ENCODE measurements around the gene NFIA.

NFIA gene

DNA sequence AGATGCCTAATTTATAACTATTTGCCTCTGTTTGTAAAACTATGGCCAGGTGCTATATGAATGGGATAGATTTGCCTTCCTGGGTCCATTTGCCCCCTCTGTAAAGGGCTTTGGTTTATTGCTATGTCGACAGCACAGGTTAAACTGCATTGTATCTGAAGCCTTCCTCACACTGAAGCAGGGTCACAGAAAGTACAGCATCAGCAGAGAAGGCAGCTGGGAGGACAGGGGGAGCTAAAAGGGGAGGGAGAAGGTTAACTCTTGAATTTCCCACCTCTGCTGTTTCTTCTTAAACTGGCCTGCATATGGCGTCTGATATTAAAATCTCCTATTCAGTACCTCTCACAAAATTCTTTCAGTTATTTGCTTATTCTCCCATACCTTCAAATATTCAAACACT is 345.1 kb downstream of the NFIA start:
- no peak overlapping the region for H3K4me2 ChIP-seq
- no peak overlapping the region for H3K4me3 ChIP-seq
- H3K9ac ChIP-seq: no peak overlapping the region
- H3K27me3 ChIP-seq: no peaks in the 10 kb centered on the region
- H3K9me3 ChIP-seq (replicated peaks in 1 of 11): no peaks in the 10 kb centered on the region
- no peaks in the 10 kb centered on the region for H4K20me1 ChIP-seq
- no peak overlapping the region for H3K27ac ChIP-seq
- TF ChIP-seq Cebpa-rat (IDR thresholded peaks at IDR 0.05): no peak
- H3K4me1 ChIP-seq: 0 out of 20 replicates have a peak, but pooled peaks cover 0 to 4% (median 0%) of the 10 kb centered on the region in 10 experiments
- no peaks in the 10 kb centered on the region for H3K36me3 ChIP-seq

DNA sequence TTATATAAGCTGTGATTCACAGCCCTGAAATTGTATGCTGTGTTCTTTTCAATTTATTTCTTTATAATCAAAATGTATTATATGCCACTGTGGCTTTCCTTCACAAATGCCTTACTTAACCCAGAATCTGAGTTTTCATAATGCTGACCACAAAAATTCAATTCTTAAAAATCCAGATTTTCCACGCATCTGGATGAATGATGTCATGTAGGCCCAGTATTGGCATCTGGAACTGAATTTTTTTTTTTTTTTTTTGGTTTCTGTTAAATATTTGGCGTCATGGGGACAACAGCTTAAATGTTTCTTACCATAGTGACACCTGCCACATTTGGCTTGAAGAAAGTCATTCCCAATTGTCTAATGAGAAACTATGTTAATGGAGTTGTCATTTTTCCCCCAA is 345.8 kb downstream of the NFIA start:
- TF ChIP-seq Cebpa-rat (IDR thresholded peaks at IDR 0.05): no peak

DNA sequence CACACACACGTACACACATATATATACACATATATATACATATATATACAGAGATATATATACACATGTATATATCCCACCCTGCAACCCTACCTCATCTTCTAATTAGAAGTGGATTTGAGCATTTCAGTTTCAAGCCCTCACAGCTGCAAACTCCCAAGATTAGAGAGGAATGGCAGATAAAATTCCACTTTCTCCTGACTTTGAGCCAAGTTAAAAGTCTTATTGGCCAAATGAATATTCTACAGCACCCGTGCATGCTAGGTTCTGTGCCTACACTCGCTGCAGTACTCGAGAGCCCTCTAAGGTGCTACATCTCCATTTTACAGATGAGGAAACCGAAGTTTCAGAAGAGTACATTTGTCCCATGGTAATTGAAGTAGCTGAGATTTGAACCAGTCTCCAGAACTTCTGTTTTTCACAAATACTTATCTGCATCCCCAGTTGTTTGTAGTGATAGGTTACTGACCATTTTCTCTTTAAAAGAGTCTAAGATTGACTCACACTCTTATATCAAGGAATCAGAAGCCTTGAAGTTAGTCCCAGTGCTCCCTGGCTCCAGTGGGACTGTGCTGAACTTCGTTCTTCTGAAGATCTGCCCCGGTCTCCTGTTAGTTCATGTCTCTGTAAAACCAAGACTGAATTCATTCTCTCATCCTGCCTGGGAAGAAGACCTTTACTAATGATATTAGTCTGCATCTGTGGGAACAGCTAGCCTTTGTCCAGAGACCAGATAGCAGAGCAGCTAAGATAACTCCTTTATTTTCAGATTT is 350.4 kb downstream of the NFIA start:
- Histone ChIP-seq H3K4me1 (no peaks in the 10 kb centered on the region), H3K36me3 (no peaks in the 10 kb centered on the region), H3K27ac (no peak overlapping the region), H3K9ac (no peak overlapping the region), H3K4me3 (no peak overlapping the region), H3K9me3 (replicated peaks in 1 of 11) (no peaks in the 10 kb centered on the region), H4K20me1 (no peaks in the 10 kb centered on the region), H3K4me2 (no peak overlapping the region), H3K27me3 (no peaks in the 10 kb centered on the region)
- TF ChIP-seq Cebpa-rat (IDR thresholded peaks at IDR 0.05): no peak

More for the DNA sequence above, 345.8 kb downstream of the NFIA start:
- H3K4me2 ChIP-seq: no peak overlapping the region
- H3K9ac ChIP-seq: no peak overlapping the region
- H4K20me1 ChIP-seq: no peaks in the 10 kb centered on the region
- no peak overlapping the region for H3K27ac ChIP-seq
- H3K27me3 ChIP-seq: no peaks in the 10 kb centered on the region
- 0 out of 20 replicates have a peak, but pooled peaks cover 0 to 4% (median 0%) of the 10 kb centered on the region in 10 experiments for H3K4me1 ChIP-seq
- H3K36me3 ChIP-seq: no peaks in the 10 kb centered on the region
- H3K4me3 ChIP-seq: no peak overlapping the region
- H3K9me3 ChIP-seq (replicated peaks in 1 of 11): no peaks in the 10 kb centered on the region

DNA sequence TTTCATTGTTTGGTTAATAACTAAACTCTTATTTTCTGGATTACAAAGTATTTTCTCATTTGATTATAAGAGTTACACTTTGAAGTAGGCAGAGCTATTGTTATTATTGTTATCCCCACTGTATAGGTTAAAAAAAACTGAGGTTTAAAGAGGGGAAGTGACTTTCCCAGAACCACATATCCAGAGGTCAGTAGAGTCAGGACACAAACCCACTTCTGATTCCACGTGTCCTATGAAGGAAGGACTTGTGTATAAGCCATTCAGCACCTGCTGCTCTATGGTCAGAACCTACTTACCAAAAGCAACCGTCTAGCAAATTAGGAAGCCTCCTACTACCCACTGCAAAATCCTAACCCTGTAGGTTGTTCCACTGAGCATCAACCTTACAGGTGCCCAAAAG is 351.3 kb downstream of the NFIA start:
- no peaks in the 10 kb centered on the region for H4K20me1 ChIP-seq
- H3K9me3 ChIP-seq (replicated peaks in 1 of 11): no peaks in the 10 kb centered on the region
- no peak overlapping the region for H3K4me2 ChIP-seq
- H3K27me3 ChIP-seq: no peaks in the 10 kb centered on the region
- H3K27ac ChIP-seq: no peak overlapping the region
- TF ChIP-seq Cebpa-rat (IDR thresholded peaks at IDR 0.05): no peak
- H3K9ac ChIP-seq: no peak overlapping the region
- H3K4me1 ChIP-seq: no peaks in the 10 kb centered on the region
- H3K4me3 ChIP-seq: no peak overlapping the region
- no peaks in the 10 kb centered on the region for H3K36me3 ChIP-seq

DNA sequence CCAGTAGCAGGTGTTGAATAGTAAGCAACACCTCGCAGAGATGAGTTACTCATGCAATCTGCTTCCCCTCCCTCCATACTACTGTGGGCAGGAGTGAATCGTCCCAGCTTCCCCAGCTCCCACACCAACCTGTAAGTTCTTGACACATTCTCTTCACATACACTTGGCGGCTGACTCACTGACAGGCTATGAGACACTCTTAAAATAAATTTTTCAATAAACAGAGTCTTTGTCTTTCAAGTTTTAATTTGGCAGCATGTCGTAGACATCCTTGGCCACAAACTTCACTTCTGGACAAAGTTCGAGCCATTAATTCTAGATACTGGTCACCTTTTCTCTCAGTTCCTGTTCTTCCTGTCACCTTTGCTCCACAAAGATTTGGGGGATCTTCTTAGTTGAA is 351.9 kb downstream of the NFIA start:
- Histone ChIP-seq H4K20me1 (no peaks in the 10 kb centered on the region), H3K36me3 (no peaks in the 10 kb centered on the region), H3K9ac (no peak overlapping the region), H3K9me3 (replicated peaks in 1 of 11) (no peaks in the 10 kb centered on the region), H3K27me3 (no peaks in the 10 kb centered on the region), H3K4me1 (no peaks in the 10 kb centered on the region), H3K4me3 (no peak overlapping the region), H3K27ac (no peak overlapping the region), H3K4me2 (no peak overlapping the region)
- no peak for TF ChIP-seq Cebpa-rat (IDR thresholded peaks at IDR 0.05)

DNA sequence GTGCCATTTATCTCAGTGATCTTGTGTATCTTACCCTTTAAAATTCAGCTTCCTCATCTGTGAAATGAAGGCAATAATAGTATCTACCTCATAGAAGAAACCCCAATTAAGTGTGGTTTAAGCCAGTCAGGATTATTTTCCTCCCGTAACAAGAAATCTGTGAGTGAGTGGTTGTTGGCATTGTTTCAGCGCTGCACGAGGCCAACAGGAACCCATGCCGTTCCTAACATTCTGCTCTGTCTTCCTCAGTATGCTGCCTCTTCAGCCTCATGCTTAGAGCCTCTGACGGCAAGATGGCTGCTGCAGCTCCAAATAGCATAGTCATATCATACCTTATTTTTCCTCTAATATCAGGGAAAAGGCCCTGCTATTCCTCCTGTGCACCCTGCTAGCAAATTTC is 352.9 kb downstream of the NFIA start:
- Histone ChIP-seq H3K27ac (no peak overlapping the region), H3K9ac (no peak overlapping the region), H3K4me2 (no peak overlapping the region), H3K27me3 (no peaks in the 10 kb centered on the region), H3K4me3 (no peak overlapping the region), H4K20me1 (no peaks in the 10 kb centered on the region), H3K4me1 (no peaks in the 10 kb centered on the region), H3K36me3 (no peaks in the 10 kb centered on the region), H3K9me3 (replicated peaks in 1 of 11) (no peaks in the 10 kb centered on the region)
- TF ChIP-seq Cebpa-rat (IDR thresholded peaks at IDR 0.05): no peak

DNA sequence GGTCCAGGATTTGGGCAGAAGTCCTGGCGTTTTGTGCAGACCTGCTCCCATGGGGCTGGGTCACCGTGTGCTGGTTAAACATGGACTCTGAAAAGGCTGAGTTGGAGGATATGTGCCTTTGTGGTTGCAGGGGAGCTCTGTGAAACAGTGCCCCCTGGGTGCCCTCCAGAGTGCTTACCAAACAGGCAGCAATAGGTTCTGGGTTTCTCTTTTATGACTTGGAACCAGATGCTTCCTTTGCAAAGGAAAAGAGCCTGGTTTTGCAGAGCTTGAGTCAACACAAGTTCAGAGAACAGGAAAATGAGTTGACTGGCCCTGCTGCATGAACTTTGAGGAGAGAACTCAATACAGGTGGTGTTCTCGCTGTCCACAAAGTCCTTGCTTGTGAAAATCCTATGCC is 353.7 kb downstream of the NFIA start:
- Histone ChIP-seq H3K9me3 (replicated peaks in 1 of 11) (no peaks in the 10 kb centered on the region), H3K27ac (no peak overlapping the region), H4K20me1 (no peaks in the 10 kb centered on the region), H3K4me3 (no peak overlapping the region), H3K4me2 (no peak overlapping the region), H3K4me1 (no peaks in the 10 kb centered on the region), H3K36me3 (no peaks in the 10 kb centered on the region), H3K9ac (no peak overlapping the region), H3K27me3 (no peaks in the 10 kb centered on the region)
- TF ChIP-seq Cebpa-rat (IDR thresholded peaks at IDR 0.05): no peak

DNA sequence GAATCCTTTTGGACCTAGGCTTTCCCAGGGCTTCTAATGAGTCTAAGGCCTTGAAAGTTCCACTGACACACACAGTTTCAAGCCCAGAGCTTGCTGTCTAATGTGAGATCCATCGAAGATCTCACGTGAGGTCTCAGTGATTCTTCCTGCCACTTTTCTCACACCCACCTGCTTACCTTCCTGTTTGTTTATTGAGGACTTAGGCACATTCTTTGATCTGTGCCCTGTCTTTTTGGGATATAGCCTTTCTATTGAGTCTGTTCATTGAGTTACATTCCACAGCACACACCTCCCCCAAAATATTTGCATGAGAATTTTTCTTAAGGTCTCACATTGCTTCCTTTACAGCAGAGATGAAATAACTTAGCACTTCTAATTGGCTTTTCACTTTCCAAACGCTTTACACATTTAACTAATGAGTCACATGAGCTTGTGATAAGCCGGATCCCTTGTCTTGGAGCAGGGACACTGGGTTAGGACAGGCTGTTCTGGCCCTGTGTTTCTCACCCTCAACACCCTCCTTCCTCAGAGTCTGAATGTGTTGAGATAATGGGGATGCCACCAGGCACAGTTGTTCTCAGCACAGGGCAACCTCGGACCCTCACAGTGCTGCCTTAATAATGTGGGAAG is 354.2 kb downstream of the NFIA start:
- no peak overlapping the region for H3K4me2 ChIP-seq
- H3K27ac ChIP-seq: no peak overlapping the region
- H3K4me3 ChIP-seq: no peak overlapping the region
- no peak overlapping the region for H3K9ac ChIP-seq
- H3K36me3 ChIP-seq: no peaks in the 10 kb centered on the region
- H4K20me1 ChIP-seq: no peaks in the 10 kb centered on the region
- no peaks in the 10 kb centered on the region for H3K9me3 ChIP-seq (replicated peaks in 1 of 11)
- no peak for TF ChIP-seq Cebpa-rat (IDR thresholded peaks at IDR 0.05)
- H3K27me3 ChIP-seq: no peaks in the 10 kb centered on the region
- H3K4me1 ChIP-seq: no peaks in the 10 kb centered on the region

DNA sequence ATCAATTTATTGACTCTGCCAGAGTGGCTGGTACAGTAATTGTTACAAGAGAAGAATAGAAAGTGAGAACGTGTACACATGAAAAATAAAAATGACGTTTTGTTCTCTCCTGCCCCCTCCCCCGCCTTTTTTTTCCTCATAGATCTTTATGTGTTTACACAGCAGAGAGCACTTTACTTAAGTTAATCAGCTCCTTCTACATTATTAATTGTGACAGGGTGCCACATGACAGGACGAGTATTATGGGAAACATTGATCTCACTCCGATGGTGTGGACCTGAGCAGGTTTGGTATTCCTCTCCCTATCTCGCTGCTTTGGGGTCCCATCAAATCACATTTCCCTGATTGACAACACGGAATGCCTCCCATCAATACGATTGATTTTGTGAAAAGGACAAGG is 356.9 kb downstream of the NFIA start:
- no peak overlapping the region for H3K9ac ChIP-seq
- no peaks in the 10 kb centered on the region for H3K36me3 ChIP-seq
- no peaks in the 10 kb centered on the region for H3K4me1 ChIP-seq
- no peak overlapping the region for H3K4me2 ChIP-seq
- H3K27ac ChIP-seq: no peak overlapping the region
- TF ChIP-seq Cebpa-rat (IDR thresholded peaks at IDR 0.05): no peak
- H3K27me3 ChIP-seq: no peaks in the 10 kb centered on the region
- no peaks in the 10 kb centered on the region for H3K9me3 ChIP-seq (replicated peaks in 1 of 11)
- no peak overlapping the region for H3K4me3 ChIP-seq
- no peaks in the 10 kb centered on the region for H4K20me1 ChIP-seq

DNA sequence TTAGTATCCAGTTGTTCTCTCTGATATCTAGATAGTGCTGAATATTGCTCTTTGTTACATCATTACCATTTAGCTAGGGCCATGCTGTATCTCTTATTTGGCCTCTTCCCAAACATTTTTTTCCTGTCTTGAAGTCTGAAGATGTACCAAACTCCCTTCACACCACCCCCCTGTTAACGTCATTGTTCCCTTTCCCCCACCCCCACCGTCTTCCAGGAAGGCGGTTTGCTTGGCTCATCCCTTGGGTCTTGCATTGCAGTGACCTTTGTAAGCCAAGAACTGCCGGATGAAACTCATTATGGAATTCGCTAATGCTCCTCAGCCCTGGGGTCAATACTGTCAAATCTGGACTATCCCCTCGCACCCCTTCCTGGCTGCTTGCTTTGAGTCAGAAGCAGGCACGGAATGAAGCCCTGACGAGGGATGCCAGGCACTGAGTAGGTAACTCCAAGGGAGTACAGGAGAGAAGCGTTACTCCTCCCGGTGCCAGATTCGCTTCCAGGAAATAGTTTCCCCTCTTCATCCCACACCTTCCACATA is 359.4 kb downstream of the NFIA start:
- no peaks in the 10 kb centered on the region for H3K36me3 ChIP-seq
- H3K27ac ChIP-seq: no peak overlapping the region
- H3K9me3 ChIP-seq (replicated peaks in 1 of 11): no peaks in the 10 kb centered on the region
- H3K4me1 ChIP-seq: no peaks in the 10 kb centered on the region
- H3K9ac ChIP-seq: no peak overlapping the region
- no peaks in the 10 kb centered on the region for H3K27me3 ChIP-seq
- no peak overlapping the region for H3K4me3 ChIP-seq
- H3K4me2 ChIP-seq: no peak overlapping the region
- no peaks in the 10 kb centered on the region for H4K20me1 ChIP-seq
- no peak for TF ChIP-seq Cebpa-rat (IDR thresholded peaks at IDR 0.05)

Data from BLaER1 treated with 17β-estradiol and CSF1 and Interleukin-3, amounts not matched to agents 10 nM and 100 nM (cell line).